Endodermal cell (in vitro differentiated cells): ENCODE results near the gene ADAM22. TPM values are rescaled to one million over a fixed set of nuclear protein-coding genes. Genes with fewer than 3 reads are reported as not detected.

Experiments
- DNase-seq: peaks from one replicate; pipeline ENCODE4 v3.0.0-alpha.2; 2017
- H3K27ac ChIP-seq: 2 replicates; pipeline ENCODE4 v1.5.1; 2013; ENCODE audit warnings: mild to moderate bottlenecking, low read depth, low read length, moderate library complexity
- H3K27me3 ChIP-seq: 2 replicates; pipeline ENCODE4 v1.6.1; 2013; ENCODE audit warnings: mild to moderate bottlenecking, low read length, moderate library complexity; ENCODE audit not compliant: insufficient read depth, control insufficient read depth, poor library complexity, severe bottlenecking
- H3K36me3 ChIP-seq: 2 replicates; pipeline ENCODE4 v1.7.0; 2013; ENCODE audit warnings: mild to moderate bottlenecking, low read length, moderate library complexity; ENCODE audit not compliant: control insufficient read depth, insufficient read depth
- H3K4me1 ChIP-seq: one replicate; pipeline ENCODE4 v1.7.0; 2013; ENCODE audit warnings: low read length; ENCODE audit not compliant: control insufficient read depth, insufficient read depth
- H3K4me3 ChIP-seq: 2 replicates; pipeline ENCODE4 v1.5.1; 2013; ENCODE audit warnings: mild to moderate bottlenecking, low read length, moderate library complexity
- H3K9ac ChIP-seq: 2 replicates; pipeline ENCODE4 v1.6.1; 2013; ENCODE audit warnings: mild to moderate bottlenecking, low read length, moderate library complexity; ENCODE audit not compliant: poor library complexity, severe bottlenecking; ENCODE audit errors: extremely low read depth
- H3K9me3 ChIP-seq: 2 replicates; pipeline ENCODE4 v1.6.1; 2013; ENCODE audit warnings: mild to moderate bottlenecking, low read length, moderate library complexity; ENCODE audit not compliant: control insufficient read depth
- H3K27ac Mint-ChIP-seq: 2 replicates; pipeline ENCODE4 v1.8.0; 2020; ENCODE audit warnings: mixed read lengths
- H3K27me3 Mint-ChIP-seq: 2 replicates; pipeline ENCODE4 v1.8.0; 2021; ENCODE audit warnings: mild to moderate bottlenecking, mixed read lengths; ENCODE audit not compliant: insufficient read depth
- H3K36me3 Mint-ChIP-seq: 2 replicates; pipeline ENCODE4 v1.8.0; 2020; ENCODE audit warnings: low read depth, mixed read lengths
- H3K4me1 Mint-ChIP-seq: 2 replicates; pipeline ENCODE4 v1.8.0; 2020; ENCODE audit warnings: mixed read lengths
- H3K4me3 Mint-ChIP-seq: 2 replicates; pipeline ENCODE4 v1.8.0; 2020; ENCODE audit warnings: mild to moderate bottlenecking, moderate library complexity, mixed read lengths
- H3K9me3 Mint-ChIP-seq: 2 replicates; pipeline ENCODE4 v1.8.0; 2020; ENCODE audit warnings: mild to moderate bottlenecking, mixed read lengths
- WGBS, 2 experiments: methylation state at CpG; one replicate each; pipeline versions ENCODE4 v1.1.5 to v1.1.7; 2013; ENCODE audit warnings: missing lambda C conversion rate in 2 of 2, mixed read lengths in 1 of 2; ENCODE audit not compliant: insufficient coverage in 1 of 2, insufficient read length in 1 of 2; 5-methylcytosine and 5-hydroxymethylcytosine counted together
- total RNA-seq, 2 donors: library from RNA; stranded (reverse); fragmentation: NEBNext Ultra II Directional in 1 of 2; extraction: Animal tissue kit (Norgen Biotek cat#: 25700) in 1 of 2; gene quantifications; 2 replicates in 1 of 2; 3 replicates in 1 of 2; pipeline ENCODE4 v1.2.1, GENCODE V29; 2021
- TF ChIP-seq, protein P1 (sequence below): fragments of 200-600 bp; sonication (generic); conservative IDR thresholded peaks from 2 replicates; pipeline ENCODE4 v1.5.0; 2021; ENCODE audit warnings: antibody characterized with exemption, mild to moderate bottlenecking

ADAM22 gene
- total RNA-seq, 2 donors from 2014 or later = 10.9 to 11.5 TPM

GRCh38 chr7:88115258-88115796 lies 181.3 kb downstream of the ADAM22 start:
- TF ChIP-seq, protein P1, sequence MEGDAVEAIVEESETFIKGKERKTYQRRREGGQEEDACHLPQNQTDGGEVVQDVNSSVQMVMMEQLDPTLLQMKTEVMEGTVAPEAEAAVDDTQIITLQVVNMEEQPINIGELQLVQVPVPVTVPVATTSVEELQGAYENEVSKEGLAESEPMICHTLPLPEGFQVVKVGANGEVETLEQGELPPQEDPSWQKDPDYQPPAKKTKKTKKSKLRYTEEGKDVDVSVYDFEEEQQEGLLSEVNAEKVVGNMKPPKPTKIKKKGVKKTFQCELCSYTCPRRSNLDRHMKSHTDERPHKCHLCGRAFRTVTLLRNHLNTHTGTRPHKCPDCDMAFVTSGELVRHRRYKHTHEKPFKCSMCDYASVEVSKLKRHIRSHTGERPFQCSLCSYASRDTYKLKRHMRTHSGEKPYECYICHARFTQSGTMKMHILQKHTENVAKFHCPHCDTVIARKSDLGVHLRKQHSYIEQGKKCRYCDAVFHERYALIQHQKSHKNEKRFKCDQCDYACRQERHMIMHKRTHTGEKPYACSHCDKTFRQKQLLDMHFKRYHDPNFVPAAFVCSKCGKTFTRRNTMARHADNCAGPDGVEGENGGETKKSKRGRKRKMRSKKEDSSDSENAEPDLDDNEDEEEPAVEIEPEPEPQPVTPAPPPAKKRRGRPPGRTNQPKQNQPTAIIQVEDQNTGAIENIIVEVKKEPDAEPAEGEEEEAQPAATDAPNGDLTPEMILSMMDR = no peak
- no peak overlapping the region for H3K4me3 Mint-ChIP-seq
- H3K27ac ChIP-seq = no peak overlapping the region
- H3K4me1 ChIP-seq = no peaks in the 10 kb centered on the region
- no peak for DNase-seq
- no peaks in the 10 kb centered on the region for H3K9me3 ChIP-seq
- H3K9ac ChIP-seq = no peak overlapping the region
- H3K27me3 Mint-ChIP-seq = no peaks in the 10 kb centered on the region
- H3K4me1 Mint-ChIP-seq = peaks cover 2% of the 10 kb centered on the region
- no peaks in the 10 kb centered on the region for H3K36me3 Mint-ChIP-seq
- no peak overlapping the region for H3K27ac Mint-ChIP-seq
- no peak overlapping the region for H3K4me3 ChIP-seq
- H3K27me3 ChIP-seq = no peaks in the 10 kb centered on the region
- no peaks in the 10 kb centered on the region for H3K9me3 Mint-ChIP-seq
- H3K36me3 ChIP-seq = no peaks in the 10 kb centered on the region

- Mint-ChIP-seq H3K36me3 (no peaks in the 10 kb centered on the region), H3K27ac (no peak overlapping the region), H3K9me3 (no peaks in the 10 kb centered on the region), H3K27me3 (no peaks in the 10 kb centered on the region), H3K4me3 (no peak overlapping the region), H3K4me1 (peaks cover 2% of the 10 kb centered on the region)
- H3K9ac ChIP-seq = no peak overlapping the region
- TF ChIP-seq, protein P1 = no peak
- H3K4me1 ChIP-seq = no peaks in the 10 kb centered on the region
- H3K27ac ChIP-seq = no peak overlapping the region
- H3K36me3 ChIP-seq = no peaks in the 10 kb centered on the region
- no peaks in the 10 kb centered on the region for H3K9me3 ChIP-seq
- DNase-seq = no peak
- no peak overlapping the region for H3K4me3 ChIP-seq
- no peaks in the 10 kb centered on the region for H3K27me3 ChIP-seq
- WGBS, 2 experiments = 93 to 100% methylated on average over 1 to 2 of the region's 2 CpGs
These were observed 181.8 kb downstream of the ADAM22 start for GRCh38 chr7:88115816-88116215.

DNA sequence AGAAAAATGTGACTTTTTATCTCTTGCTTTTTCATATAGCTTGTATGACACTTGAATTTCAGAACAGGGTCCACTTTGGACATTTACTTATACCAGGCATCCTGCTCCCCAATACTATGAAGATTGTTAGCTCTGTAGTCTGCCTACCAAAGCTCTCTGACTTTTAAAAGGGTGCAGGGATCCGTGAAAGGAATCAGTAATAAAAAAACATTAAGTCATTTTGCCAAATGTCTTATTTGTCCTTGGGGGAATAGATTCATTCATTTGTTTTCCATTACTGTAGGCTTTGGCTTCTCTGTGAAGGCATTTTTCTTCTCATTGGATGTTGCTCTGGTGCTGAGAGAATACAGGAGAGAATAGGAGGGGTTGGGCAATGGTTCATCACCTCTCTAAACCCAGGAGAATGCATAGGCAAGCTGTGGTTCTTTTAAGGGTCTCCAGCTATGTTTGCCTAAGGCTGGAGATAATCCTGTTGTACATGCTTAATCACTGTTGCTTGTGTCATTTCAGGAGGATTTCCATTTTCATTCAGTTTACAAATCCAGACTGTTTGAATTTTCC lies 182.3 kb downstream of the ADAM22 start:
- Mint-ChIP-seq H3K27ac (peak overlapping the region; percentile 52), H3K4me1 (peaks cover 2% of the 10 kb centered on the region), H3K27me3 (no peaks in the 10 kb centered on the region), H3K36me3 (no peaks in the 10 kb centered on the region), H3K4me3 (no peak overlapping the region), H3K9me3 (no peaks in the 10 kb centered on the region)
- Histone ChIP-seq H3K27ac (no peak overlapping the region), H3K9me3 (no peaks in the 10 kb centered on the region), H3K27me3 (no peaks in the 10 kb centered on the region), H3K4me3 (no peak overlapping the region), H3K36me3 (no peaks in the 10 kb centered on the region), H3K4me1 (no peaks in the 10 kb centered on the region), H3K9ac (no peak overlapping the region)
- DNase-seq = no peak
- TF ChIP-seq, protein P1 = no peak
- WGBS, 2 experiments = 89% methylated on average over 1 of the region's 1 CpG; no CpG with 5 or more reads in 1 of the 2 experiments
